ENCODE results near the gene CLEC3B.
"Not testable (repeated sequence)": the region's sequence is repeated elsewhere in the genome, so short reads cannot be mapped to it uniquely, and the experiment has no call there.

The CLEC3B gene, protein sequence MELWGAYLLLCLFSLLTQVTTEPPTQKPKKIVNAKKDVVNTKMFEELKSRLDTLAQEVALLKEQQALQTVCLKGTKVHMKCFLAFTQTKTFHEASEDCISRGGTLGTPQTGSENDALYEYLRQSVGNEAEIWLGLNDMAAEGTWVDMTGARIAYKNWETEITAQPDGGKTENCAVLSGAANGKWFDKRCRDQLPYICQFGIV

DNA sequence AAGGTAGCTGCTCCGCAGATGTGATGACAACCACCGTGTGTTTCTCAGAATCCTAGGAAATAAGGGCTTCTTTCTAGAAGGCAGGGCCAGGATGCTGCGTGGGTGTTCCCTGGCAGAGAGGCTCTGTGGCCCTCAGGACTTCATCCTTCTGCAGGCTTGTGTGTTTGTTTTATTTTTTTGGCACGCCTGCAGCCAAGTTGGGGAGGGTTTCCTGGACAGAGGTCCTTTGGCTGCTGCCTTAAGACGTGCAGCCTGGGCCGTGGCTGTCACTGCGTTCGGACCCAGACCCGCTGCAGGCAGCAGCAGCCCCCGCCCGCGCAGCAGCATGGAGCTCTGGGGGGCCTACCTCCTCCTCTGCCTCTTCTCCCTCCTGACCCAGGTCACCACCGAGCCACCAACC lies at the start of gene CLEC3B:
Gene CLEC3B, plus strand, starts transcription at position 266 of the 400 bp plus-strand sequence. Its CDS starts 60 bp downstream, at position 326.
- no peak for DNase-seq

DNA sequence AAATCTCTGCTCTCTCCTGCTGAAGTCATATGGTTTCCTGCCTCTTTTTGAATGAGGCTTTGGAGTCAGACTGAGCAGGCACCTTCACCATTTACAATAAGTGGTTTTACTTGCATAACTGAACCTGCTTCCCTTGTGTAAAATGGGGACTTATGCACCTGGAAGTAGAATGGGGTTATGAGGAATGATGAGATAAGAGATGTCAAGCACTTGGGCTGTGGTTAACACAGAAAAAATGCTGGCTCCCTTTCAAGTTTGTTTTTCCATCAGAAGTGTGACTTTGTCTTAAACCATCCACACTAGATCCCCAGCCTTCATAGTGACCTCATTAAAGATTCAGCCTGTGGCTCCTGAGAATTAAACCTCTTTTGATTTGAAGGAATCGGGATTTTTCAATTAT lies 44.9 kb upstream of the CLEC3B start:
- DNase-seq: no peak

DNA sequence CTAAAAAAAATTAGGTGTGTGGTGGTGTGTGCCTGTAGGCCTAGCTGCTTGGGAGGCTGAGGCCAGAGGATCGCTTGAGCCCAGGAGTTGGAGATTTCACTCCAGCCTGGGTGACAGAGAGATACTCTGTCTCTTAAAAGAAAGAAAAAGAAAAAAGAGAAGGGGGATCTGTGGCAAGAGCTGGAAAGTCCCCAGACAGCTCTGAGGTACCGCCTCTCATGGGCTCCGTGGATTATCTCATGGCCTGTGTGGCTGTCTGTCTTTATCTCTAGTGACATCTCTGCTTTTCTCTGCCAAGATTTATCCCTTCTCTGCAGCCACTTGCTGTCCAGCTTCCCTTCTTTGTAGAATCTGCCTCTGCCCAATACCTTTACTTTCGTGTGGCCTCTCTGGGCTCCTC lies 44.4 kb upstream of the CLEC3B start:
- DNase-seq: no peak

DNA sequence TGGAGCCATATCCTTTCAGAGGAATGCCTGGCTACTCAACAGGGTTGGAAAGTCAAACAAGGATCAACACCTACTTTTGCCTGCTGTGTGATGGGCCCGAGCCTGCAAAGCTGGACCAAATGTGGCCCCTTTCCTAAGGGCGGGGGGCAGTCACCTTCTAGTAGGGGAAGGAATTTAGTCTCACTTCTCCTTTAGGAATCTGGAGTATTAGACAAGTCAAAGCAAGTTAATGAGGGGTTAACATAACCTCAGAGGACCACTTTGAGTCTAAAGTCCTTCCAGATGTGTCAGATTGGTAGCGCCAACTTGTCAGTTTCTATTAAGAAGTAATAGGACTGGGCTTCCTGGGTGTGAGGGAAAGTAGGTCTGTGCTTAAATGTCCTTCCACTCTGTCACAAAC lies 43.3 kb upstream of the CLEC3B start:
- no peak for DNase-seq

DNA sequence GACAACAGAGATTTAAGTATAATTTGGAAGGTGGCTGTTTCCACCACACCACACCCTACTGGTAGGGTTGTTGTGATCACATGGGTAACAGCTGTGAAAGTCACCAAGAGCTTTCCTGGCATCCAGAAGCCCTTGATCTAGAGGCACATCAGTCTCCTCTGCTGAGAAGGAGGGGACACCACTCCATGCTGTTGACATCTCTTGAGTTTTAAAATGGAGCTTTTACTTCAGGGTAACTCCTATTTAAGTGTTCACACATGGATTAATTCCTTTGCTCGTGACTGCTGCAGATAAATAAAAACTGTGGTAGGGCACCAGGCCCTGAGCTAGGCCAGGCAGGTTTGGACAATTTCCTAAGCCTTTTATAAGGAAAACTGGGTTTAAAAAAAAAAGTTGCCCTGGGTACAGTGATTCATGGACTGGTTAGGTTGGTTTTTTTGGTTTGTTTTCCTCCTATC lies 42.6 kb upstream of the CLEC3B start:
- no peak for DNase-seq

DNA sequence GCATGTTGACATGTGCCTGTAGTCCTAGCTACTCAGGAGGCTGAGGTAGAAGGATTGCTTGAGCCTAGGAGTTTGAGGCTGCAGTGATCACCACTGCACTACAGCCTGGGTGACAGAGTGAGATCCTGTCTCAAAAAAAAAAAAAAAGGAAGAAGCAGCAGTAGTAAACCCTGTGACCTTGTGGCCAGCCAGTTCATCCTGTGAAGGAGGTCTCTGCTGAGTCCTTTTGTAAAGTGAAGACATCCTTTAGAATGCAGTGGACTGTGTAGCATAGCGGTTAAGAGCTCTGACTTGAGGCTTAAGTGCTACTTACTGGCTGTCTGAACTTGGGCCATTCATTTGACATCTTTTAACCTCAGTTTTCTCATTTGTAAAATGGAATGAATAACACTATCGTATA lies 41.8 kb upstream of the CLEC3B start:
- no peak for DNase-seq

DNA sequence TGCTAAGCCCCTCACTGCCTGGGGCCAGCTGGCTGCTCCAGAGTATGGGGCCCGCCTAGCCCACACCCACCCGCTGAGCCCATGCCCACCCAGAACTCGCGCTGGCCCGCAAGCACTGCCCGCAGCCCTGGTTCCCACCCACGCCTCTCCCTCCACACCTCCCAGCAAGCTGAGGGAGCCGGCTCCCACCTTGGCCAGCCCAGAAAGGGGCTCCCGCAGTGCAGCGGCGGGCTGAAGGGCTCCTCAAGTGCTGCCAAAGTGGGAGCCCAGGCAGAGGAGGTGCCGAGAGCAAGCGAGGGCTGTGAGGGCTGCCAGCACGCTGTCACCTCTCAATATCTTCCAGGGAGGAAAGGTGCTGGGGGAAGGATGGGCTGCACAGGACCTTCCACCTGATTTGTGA lies 39.8 kb upstream of the CLEC3B start:
- not testable (repeated sequence) for DNase-seq

DNA sequence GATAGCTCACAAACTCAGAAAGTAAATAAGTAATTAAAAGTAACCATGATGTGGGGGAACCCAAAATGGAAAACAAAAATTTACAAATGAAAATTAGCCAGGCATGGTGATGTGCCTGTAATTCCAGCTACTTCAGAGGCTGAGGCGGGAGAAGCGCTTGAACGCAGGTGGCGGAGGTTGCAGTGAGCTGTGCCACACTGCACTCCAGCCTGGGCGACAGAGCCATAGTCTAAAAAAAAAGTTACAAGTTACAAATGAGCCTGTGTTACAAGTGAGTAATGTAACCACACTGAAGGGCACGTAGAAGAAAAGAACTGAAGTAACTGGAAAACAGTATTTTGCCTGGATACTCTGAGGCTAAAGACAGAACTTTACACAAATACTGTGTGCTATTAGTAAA lies 38.8 kb upstream of the CLEC3B start:
- DNase-seq: no peak

DNA sequence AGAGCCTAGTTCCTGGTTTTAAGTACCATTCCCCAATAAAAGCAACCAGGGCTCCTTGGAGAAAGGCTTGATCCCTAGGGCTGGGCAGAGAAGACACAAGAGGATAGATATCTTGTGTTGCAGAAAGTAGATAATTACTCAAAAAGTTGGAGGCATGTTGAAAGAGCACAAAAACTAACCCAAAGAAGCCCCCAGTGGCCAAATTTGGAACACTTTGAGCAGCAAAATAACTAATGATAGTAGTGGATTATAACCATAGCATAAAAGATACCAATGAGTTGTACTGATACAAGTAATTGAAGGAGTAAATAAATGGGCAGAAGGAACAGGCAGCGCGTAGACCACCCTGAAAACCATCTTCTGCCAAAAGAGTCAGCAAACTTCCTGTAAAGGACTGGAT lies 38.0 kb upstream of the CLEC3B start:
- DNase-seq: no peak

DNA sequence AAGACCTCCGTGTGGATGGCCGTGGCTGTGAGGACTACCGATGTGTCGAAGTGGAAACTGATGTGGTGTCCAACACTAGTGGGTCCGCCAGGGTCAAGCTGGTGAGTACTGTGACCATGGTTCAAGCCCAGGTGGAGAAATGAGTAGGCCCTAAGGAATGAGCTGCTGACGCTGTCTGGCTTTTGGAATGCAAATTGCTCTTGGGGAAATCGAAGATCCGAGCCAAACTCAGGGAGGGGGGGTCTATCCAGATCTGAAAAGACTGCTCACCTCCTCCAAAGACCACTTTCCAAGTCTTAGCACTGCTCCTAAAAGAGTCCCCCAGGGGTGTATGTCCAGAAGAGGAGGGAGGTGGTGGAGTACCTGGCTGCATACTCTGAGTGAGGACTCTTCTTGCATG lies 37.0 kb upstream of the CLEC3B start:
- no peak for DNase-seq

DNA sequence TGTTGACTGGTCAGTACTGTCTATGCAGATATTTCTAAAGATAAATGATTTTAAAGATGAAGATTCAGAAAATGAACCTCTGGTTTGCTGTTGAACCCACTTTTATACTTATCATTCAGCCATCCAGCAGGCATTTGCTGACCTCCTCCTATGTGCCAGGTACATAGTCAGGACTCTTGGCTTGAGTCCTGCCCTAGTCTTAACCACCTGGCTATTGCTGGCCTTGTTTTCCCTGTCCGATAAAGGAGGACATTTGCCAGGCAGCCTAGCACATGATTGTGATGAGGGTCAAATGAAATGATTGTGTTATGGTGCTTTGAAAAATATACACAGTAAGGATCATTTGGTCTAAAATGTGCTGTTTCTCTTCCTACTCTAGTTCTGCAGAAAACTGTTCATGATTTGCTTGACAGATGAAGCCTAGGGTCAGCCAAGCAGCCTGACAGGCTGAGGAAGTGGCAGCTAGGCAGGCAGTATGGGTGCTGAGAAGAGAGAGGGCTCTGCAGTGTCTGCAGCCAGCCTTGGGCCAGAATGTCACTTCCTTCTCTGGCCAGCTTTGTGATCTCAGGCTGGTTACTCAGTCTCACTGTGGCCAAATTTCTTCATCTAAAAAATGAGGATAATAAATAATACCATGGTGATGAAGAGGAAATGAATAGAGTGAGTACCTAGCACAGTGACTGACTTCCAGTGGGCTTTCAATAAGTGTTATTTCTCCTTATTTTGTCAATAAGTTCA lies 36.3 kb upstream of the CLEC3B start:
- DNase-seq: no peak

DNA sequence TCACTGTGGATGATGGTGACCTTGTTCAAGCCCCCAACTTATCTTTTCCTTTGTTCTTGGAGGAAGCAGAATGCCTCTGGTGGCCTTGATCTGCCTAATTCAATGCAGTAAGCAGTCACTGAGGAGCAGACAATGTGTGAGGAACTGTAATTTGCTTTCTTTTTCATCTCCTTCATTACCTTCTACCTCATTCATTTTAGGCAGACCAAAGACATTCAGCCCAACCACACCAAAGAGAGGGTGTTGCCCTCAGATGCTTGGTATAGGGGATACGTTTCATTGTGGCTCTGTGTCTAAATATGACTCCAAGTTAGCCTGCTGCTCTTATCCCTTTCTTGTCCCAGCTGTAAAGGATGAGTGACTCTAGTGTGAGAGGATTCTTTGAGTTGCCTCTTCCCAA lies 34.8 kb upstream of the CLEC3B start:
- DNase-seq: no peak

DNA sequence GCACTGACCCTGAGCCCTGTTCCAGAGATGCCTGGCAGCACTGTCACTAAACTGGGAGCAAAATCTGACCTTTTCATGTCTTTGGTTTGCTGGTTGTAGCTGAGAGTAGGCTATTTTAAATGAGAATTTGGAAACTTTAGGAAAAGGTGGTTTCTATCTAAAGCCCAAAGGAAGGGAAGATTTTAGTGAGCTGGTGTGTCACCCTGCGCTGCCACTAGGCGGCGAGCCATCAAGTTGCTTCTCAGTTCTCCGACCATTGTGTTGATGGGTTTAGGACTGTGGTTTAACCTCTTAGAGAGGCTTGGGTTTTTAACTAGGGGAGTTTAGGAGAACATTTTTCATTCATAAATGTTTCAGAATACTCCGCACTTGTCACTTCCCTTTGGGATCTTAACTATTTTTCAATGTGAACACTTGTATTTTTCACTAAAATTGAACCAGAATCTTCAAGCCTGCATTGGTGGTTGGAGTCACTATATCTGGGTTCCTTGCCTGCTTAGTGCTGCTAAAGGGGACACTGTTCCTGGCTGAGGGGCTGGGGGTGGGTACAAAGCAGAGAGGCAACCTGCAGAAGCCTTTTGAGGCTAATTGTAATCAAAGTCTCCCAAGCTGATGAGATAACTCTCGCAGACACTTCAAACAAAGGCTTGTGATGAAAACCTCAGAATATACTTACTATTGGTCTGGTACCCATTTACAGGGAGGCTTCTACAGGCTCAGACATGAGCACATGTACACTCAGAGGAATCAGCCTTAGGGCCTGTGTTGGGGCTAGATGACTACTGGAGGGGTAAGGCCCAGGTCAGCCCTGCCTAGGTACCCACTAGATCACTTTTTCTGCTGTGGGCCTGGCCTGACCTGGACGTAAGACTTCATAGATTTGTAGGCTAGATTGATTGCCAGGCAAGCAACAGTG lies 33.3 kb upstream of the CLEC3B start:
- DNase-seq: peak; percentile 3

DNA sequence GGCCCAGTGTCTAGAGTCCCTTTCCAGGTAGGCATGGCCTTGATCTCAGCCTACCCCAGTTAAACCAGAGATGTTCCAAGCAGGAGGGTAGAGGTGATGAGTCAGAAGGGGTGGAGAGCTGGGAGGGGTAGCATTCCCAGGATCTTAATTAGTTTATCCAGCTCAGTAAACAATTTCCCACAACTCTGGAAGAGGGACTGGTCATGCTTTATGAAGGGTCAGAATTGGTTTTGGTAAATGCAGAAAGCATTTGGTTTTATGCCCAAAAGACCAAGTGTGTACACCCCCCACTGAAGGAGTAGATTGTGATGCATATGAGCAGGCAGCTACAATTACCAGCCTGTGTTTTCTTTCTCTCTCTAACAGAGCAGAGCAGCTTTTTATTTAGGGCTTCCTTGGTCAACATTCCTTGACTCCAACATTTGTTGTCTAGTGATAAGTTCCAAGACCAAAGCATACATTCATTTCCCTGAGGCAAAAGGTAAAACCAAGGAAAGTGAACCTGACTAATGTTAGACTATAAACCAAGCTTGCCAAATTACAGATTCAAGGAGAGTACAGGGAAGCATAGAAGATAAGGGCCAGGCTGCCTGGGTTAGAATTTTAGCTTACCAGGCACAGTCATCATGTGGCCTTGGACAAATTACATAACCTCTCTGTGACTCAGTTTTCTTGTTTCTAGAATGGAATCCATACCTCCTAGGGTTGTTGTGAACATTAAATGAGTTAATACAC lies 32.5 kb upstream of the CLEC3B start:
- DNase-seq: no peak

DNA sequence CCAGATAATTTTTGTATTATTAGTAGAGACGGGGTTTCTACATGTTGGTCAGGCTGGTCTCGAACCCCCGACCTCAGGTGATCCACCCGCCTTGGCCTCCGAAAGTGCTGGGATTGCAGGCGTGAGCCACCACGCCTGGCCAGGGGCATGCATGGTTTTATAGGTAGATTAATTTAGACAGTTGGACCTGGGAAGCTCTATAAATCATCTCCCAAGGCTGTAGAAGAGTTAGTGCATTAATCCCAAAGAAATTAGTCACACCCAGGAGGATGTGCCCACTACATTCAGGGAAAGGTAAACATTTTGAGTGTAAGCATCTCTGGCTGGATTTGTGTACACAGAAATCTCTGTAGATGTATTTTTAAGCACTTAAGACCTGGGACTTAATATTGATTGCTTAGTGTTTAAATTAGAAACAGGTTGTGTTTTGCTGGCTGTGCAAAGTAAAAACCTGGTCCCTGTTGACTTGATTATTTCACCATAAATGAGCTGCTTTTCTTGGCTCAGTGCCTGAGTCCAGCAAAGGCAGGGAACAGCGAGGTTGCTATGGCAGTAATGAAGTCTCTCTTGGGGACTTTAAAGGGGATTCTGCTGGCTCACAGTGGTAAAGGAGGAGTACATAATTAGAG lies 30.8 kb upstream of the CLEC3B start:
- no peak for DNase-seq

DNA sequence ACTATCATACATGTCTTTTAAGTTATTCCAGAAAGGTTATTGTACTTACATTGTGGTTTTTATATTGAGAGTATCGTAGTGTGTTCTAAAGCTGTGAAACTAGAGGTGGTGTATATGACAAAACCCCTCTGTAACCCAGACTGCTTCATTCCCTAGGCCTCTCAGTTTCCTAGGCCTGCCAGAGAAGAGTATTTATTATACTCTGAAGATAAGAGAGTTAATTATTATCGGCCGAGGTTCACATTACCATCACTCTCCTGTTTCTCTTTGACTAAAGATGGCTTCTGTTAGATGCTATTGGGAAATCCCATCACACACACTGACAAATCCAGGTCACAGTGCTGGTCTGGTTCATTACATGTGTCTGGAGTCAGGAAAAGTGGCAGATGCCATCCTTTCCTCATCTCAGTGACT lies 29.5 kb upstream of the CLEC3B start:
- DNase-seq: no peak

DNA sequence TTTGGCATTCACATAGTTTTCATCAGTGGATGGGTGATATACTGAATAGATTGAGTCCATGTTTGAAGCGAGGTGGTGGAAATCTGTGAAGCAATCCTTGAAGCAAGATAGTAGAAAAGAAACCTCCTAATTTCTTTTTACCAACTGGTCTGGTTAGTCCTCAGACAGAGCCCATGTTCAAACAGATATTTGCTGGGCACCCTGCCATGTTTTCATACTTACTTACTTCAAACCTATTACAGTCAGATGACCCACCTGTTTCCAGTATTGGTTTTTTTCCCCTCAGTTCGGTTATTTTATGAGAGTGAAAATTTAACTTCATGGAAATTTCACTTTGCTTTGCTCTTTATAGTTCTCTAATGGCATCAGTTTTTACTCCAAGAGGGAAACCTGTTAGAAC lies 26.3 kb upstream of the CLEC3B start:
- no peak for DNase-seq

DNA sequence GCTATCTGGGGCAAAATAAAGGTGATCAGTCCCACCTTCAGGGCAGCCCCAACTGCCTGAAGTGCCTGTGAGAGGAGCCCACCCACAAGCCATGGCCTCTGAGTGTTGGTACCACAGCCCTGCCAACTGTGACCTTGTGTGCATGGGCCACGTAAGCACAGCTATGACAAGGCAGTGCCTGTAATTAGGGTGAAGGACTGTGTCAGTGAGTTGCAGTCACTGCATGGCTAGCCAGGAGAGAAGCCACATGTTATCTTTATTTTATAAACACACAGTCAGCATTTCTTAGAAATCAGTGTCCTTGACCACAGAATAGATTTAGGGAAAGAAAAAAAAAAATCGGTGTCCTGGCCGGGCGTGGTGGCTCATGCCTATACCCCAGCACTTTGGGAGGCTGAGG lies 25.3 kb upstream of the CLEC3B start:
- DNase-seq: no peak

DNA sequence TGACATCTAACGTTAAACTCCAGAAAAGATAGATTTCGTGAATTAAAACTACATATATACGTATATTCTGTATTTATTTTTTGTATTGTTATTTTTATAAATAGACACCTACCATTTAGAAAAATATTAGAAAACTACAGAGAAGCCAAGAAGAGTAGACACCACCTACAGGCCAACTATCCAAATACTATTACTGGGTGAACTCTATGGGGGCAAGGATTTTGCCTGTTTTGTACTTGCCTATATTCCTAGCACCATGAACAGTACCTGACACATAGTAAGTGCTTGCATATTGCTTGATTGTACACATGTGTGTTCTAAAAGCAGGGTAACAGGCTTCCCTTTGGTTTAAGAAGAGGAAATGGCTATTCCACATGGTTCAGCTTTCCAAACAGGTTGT lies 24.4 kb upstream of the CLEC3B start:
- DNase-seq: no peak

DNA sequence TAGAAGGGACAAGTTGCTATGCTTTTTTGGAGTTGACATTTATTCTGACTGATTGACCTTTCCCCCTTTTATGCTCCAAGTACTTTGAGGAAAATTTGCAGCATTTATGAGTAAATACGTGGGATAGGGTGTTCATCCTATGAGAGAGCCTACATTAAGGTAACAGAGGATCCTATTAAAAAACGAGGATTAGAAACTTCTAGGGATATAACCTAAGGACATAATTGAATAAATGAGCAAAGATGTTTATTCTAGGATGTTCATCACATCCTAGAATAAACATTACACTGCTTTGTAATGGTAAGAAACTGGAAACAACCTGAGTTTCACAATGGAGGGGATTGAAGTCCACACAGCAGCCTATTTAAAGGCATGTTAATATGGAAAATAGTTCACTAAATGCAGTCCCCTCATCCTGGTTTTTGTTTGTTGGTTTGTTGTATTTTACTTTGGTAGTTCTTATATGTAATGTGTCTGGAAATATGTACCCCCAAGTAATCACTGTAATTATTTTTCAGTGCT lies 23.9 kb upstream of the CLEC3B start:
- DNase-seq: no peak

DNA sequence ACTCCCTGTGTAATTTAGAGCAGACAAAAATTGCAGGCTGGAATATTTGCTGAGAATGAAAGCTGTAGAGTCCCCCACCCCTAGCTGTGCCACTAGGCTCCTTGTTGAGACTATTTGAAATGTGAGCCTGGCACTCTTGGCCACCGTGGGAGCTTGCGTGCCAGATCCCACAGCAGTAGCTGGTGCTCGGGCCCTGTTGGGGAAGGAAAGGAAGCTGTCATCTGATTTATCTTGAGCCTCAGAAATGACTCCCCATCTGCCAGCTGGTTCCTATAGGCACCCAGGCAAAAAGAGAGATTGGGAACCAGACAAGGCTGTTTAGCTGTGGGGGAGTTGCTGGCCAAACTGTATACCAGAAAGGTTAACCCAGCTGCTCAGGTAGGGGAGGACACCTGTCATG lies 23.4 kb upstream of the CLEC3B start:
- DNase-seq: no peak

DNA sequence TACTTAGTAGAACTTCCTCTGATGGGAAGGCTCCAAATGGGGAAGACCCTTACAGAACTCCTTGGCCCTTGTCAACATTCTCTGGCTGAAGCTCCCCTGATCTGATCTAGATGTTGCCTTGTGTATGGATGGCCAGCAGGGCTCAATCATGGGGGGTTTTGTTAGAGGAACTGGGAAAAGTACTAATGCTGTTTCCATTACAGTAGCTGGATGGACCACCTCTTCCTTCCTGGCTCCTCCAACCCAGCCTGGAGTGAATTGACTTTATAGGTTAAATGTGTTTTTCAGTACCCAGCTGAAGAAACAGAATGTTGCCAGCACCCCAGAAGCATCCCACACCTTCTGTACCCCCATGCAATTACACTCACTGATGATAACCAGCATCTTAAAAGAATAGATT lies 22.7 kb upstream of the CLEC3B start:
- DNase-seq: no peak

All from KG1 (cell line).